Fibroblast of skin of left quadriceps (primary cell): ENCODE data around the gene ARL4C.
A peak's percentile ranks its signal among the peaks of the same experiment; 100 is the strongest.

Experiments
- DNase-seq, 2 experiments: peaks; one replicate each; pipeline ENCODE4 v3.0.0-alpha.2; 2013; ENCODE audit warnings: low read depth in 2 of 2

ARL4C gene

GRCh38 chr2:234496835-234497593 lies at the start of gene ARL4C:
ARL4C (minus strand) TSS chr2:234497081; CDS start chr2:234496586, 495 bp downstream.
- peak; percentile 35 to 44 for DNase-seq

- peak; percentile 40 to 44 for DNase-seq
Observed at GRCh38 chr2:234544659-234545611, 48.1 kb upstream of the ARL4C start.

- no peak for DNase-seq
Observed at GRCh38 chr2:234542742-234543141, 45.9 kb upstream of the ARL4C start.

GRCh38 chr2:234537929-234538328 lies 41.0 kb upstream of the ARL4C start:
- no peak for DNase-seq

- DNase-seq = no peak
Observed at GRCh38 chr2:234536178-234536965, 39.5 kb upstream of the ARL4C start.

GRCh38 chr2:234535464-234535863 lies 38.6 kb upstream of the ARL4C start:
- no peak for DNase-seq

- no peak for DNase-seq
Observed at GRCh38 chr2:234534515-234534914, 37.6 kb upstream of the ARL4C start.

GRCh38 chr2:234533626-234534025 lies 36.7 kb upstream of the ARL4C start:
- DNase-seq = no peak

GRCh38 chr2:234528410-234529148 lies 31.7 kb upstream of the ARL4C start:
- no peak for DNase-seq

GRCh38 chr2:234526711-234527110 lies 29.8 kb upstream of the ARL4C start:
- no peak for DNase-seq

- no peak for DNase-seq
Observed at GRCh38 chr2:234521536-234521935, 24.7 kb upstream of the ARL4C start.

- DNase-seq = no peak
Observed at GRCh38 chr2:234518986-234519642, 22.2 kb upstream of the ARL4C start.

- DNase-seq = no peak
Observed at GRCh38 chr2:234517971-234518370, 21.1 kb upstream of the ARL4C start.

GRCh38 chr2:234514873-234515638 lies 18.2 kb upstream of the ARL4C start:
- DNase-seq = no peak

GRCh38 chr2:234514099-234514498 lies 17.2 kb upstream of the ARL4C start:
- DNase-seq = no peak

- DNase-seq = no peak
Observed at GRCh38 chr2:234512884-234513669, 16.2 kb upstream of the ARL4C start.

- peak in 1 of 2 experiments; percentile 32 for DNase-seq
Observed at GRCh38 chr2:234502919-234503285, 6.0 kb upstream of the ARL4C start.

- DNase-seq = peak; percentile 65 to 67
Observed at GRCh38 chr2:234502285-234502918, 5.5 kb upstream of the ARL4C start.
